ENCODE data around the gene APBB1IP.

The APBB1IP gene

GRCh38 chr10:26528715-26529393 lies 90.7 kb downstream of the APBB1IP start:
- Histone ChIP-seq H3K36me3 (ENCODE audit: control insufficient read depth, low read length) (peaks cover 79% of the 10 kb centered on the region), H3K79me2 (ENCODE audit: control insufficient read depth, low read length) (no peaks in the 10 kb centered on the region), H3K4me2 (ENCODE audit: low read length) (no peak overlapping the region), H3K9me2 (replicated peaks; ENCODE audit: control insufficient read depth, low read length) (no peaks in the 10 kb centered on the region), H3K4me1 (ENCODE audit: control insufficient read depth, low read length) (no peaks in the 10 kb centered on the region), H3K27me3 (ENCODE audit: control insufficient read depth, low read length) (no peaks in the 10 kb centered on the region), H3K9me3 (ENCODE audit: control insufficient read depth, insufficient read depth, low read length) (no peaks in the 10 kb centered on the region), H3F3A (ENCODE audit: control insufficient read depth, insufficient read depth) (peaks cover 3% of the 10 kb centered on the region; the same call in 1 of the 2 replicates), H3K27ac (ENCODE audit: low read depth, low read length) (no peak overlapping the region), H3K4me3 (ENCODE audit: low read length) (no peak overlapping the region), H4K20me1 (ENCODE audit: control insufficient read depth, insufficient read depth, low read depth, low read length) (no peaks in the 10 kb centered on the region)
- no peak for TF ChIP-seq CTCF (IDR thresholded peaks at IDR 0.05; ENCODE audit: low read depth, low read length, poor library complexity, severe bottlenecking)
- TF ChIP-seq EZH2phosphoT487 (IDR thresholded peaks at IDR 0.05; ENCODE audit: borderline replicate concordance, low read length), result no peak

GRCh38 chr10:26534384-26534783 lies 96.2 kb downstream of the APBB1IP start:
- Histone ChIP-seq H3K4me2 (ENCODE audit: low read length) (no peak overlapping the region), H3K79me2 (ENCODE audit: control insufficient read depth, low read length) (no peaks in the 10 kb centered on the region), H3K9me3 (ENCODE audit: control insufficient read depth, insufficient read depth, low read length) (no peaks in the 10 kb centered on the region), H3F3A (ENCODE audit: control insufficient read depth, insufficient read depth) (peaks cover 3% of the 10 kb centered on the region; the same call in 1 of the 2 replicates), H3K4me1 (ENCODE audit: control insufficient read depth, low read length) (no peaks in the 10 kb centered on the region), H3K27ac (ENCODE audit: low read depth, low read length) (no peak overlapping the region), H4K20me1 (ENCODE audit: control insufficient read depth, insufficient read depth, low read depth, low read length) (no peaks in the 10 kb centered on the region), H3K9me2 (replicated peaks; ENCODE audit: control insufficient read depth, low read length) (no peaks in the 10 kb centered on the region), H3K27me3 (ENCODE audit: control insufficient read depth, low read length) (no peaks in the 10 kb centered on the region), H3K4me3 (ENCODE audit: low read length) (no peak overlapping the region), H3K36me3 (ENCODE audit: control insufficient read depth, low read length) (peaks cover 70% of the 10 kb centered on the region)
- peak; percentile 50 for TF ChIP-seq CTCF (IDR thresholded peaks at IDR 0.05; ENCODE audit: low read depth, low read length, poor library complexity, severe bottlenecking)
- TF ChIP-seq EZH2phosphoT487 (IDR thresholded peaks at IDR 0.05; ENCODE audit: borderline replicate concordance, low read length), result no peak

- H3K36me3 ChIP-seq (ENCODE audit: control insufficient read depth, low read length), result peaks cover 79% of the 10 kb centered on the region
- no peaks in the 10 kb centered on the region for H3K27me3 ChIP-seq (ENCODE audit: control insufficient read depth, low read length)
- no peak overlapping the region for H3K4me3 ChIP-seq (ENCODE audit: low read length)
- H3F3A ChIP-seq (ENCODE audit: control insufficient read depth, insufficient read depth), result peaks cover 3% of the 10 kb centered on the region
- TF ChIP-seq EZH2phosphoT487 (IDR thresholded peaks at IDR 0.05; ENCODE audit: borderline replicate concordance, low read length) (no peak), CTCF (IDR thresholded peaks at IDR 0.05; ENCODE audit: low read depth, low read length, poor library complexity, severe bottlenecking) (no peak)
- peaks cover 18% of the 10 kb centered on the region for H3K4me1 ChIP-seq (ENCODE audit: control insufficient read depth, low read length)
- no peak overlapping the region for H3K27ac ChIP-seq (ENCODE audit: low read depth, low read length)
- H4K20me1 ChIP-seq (ENCODE audit: control insufficient read depth, insufficient read depth, low read depth, low read length), result no peaks in the 10 kb centered on the region
- H3K79me2 ChIP-seq (ENCODE audit: control insufficient read depth, low read length), result peaks cover 3% of the 10 kb centered on the region; the same call in 1 of the 2 replicates
- H3K4me2 ChIP-seq (ENCODE audit: low read length), result no peak overlapping the region
- H3K9me3 ChIP-seq (ENCODE audit: control insufficient read depth, insufficient read depth, low read length), result no peaks in the 10 kb centered on the region
- H3K9me2 ChIP-seq (replicated peaks; ENCODE audit: control insufficient read depth, low read length), result no peaks in the 10 kb centered on the region
These were observed 102.5 kb downstream of the APBB1IP start for GRCh38 chr10:26540601-26541000.

Data from DOHH2 (cell line).